ENCODE results near the gene RAX2.
"Not testable (repeated sequence)": the region's sequence is repeated elsewhere in the genome, so short reads cannot be mapped to it uniquely, and the experiment has no call there.

RAX2 gene

GRCh38 chr19:3775831-3776230 lies 3.8 kb upstream of the RAX2 start:
- DNase-seq = no peak

- no peak for DNase-seq
Observed at GRCh38 chr19:3775374-3775711, 3.3 kb upstream of the RAX2 start.

- DNase-seq = no peak
Observed at GRCh38 chr19:3774621-3775373, 2.8 kb upstream of the RAX2 start.

- no peak for DNase-seq
Observed at GRCh38 chr19:3773814-3774515, 1.9 kb upstream of the RAX2 start.

- DNase-seq = no peak
Observed at GRCh38 chr19:3771000-3771905, 775 bp downstream of the RAX2 start.

GRCh38 chr19:3770136-3770999 lies 1.7 kb downstream of the RAX2 start:
- DNase-seq = no peak

- no peak for DNase-seq
Observed at GRCh38 chr19:3769494-3769893, 2.5 kb downstream of the RAX2 start.

- DNase-seq = no peak
Observed at GRCh38 chr19:3768748-3769099, 3.3 kb downstream of the RAX2 start.

- no peak for DNase-seq
Observed at GRCh38 chr19:3768015-3768747, 3.8 kb downstream of the RAX2 start.

- DNase-seq = no peak
Observed at GRCh38 chr19:3767050-3767449, 5.0 kb downstream of the RAX2 start.

GRCh38 chr19:3766520-3766919 lies 5.5 kb downstream of the RAX2 start:
- DNase-seq = no peak

GRCh38 chr19:3765757-3766156 lies 6.3 kb downstream of the RAX2 start:
- not testable (repeated sequence) for DNase-seq

GRCh38 chr19:3765121-3765520 lies 6.9 kb downstream of the RAX2 start:
- no peak for DNase-seq

- DNase-seq = peak; percentile 100
Observed at GRCh38 chr19:3762501-3763459, 9.2 kb downstream of the RAX2 start, which contains the start of gene MRPL54. Gene MRPL54 (plus strand): TSS chr19:3762682. CDS start chr19:3762701, 19 bp downstream.

- DNase-seq = no peak
Observed at GRCh38 chr19:3762130-3762473, 9.9 kb downstream of the RAX2 start.

GRCh38 chr19:3761382-3762129 lies 10.5 kb downstream of the RAX2 start, which contains the start of gene APBA3:
Gene APBA3 (minus strand): TSS chr19:3761692. CDS start chr19:3760264, 1,428 bp downstream.
- DNase-seq = peak; percentile 95

- no peak for DNase-seq
Observed at GRCh38 chr19:3760871-3761361, 11.1 kb downstream of the RAX2 start.

GRCh38 chr19:3759482-3760254 lies 12.4 kb downstream of the RAX2 start:
- no peak for DNase-seq

- not testable (repeated sequence) for DNase-seq
Observed at GRCh38 chr19:3758297-3758696, 13.7 kb downstream of the RAX2 start.

Data from stimulated activated CD4-positive, alpha-beta T cell treated with anti-CD3 and anti-CD28 coated beads, Interleukin-1b, Interleukin-23, amount 100 ng/mL, for 48 hours (primary cell).